NCI-H1694 (cell line): ENCODE results near the gene TSPAN2.

ENCODE experiments used
- DNase-seq: peaks from one replicate; lab custom pipeline; 2025; lab: John Stamatoyannopoulos, UW

The TSPAN2 gene

DNA sequence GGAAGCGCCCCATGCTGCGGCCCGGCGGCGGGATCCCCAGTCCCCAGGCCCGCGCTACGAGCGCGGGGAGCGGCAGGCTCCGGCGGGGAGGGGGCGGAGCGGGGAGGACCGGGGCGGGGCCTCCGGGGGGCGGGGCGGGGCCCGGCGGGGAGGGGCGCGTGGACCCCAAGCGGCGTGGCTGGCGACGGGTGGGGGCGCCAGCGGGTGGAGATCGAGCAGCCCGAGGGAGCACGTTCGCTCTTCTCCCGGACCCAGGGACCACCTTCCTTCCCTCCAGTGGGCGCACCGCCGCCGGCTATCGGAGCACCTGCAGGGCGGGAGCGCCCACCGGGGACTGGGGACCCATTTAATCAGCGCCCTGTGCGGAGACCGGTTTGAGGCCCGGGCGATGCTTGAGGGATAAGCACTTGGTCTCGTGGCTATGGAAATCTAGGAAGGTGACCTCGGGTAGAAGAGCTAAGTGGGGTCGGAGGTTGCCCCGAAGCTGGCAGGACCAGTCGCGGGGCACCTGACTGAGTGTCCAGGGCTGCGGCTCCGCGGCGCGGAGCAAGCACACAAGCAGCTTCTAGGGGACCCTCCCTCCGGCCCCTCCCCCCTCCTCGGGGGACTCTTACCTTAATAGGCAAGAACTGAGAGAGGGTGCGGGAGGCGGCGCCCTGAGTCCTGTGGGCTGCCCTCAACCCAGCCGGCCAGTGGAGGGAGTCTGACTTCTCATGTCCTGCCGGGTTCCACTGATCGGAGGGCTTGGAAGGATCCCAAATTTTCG is at the start of gene TSPAN2:
TSPAN2 (minus strand) TSS at position 84 of the 766 bp plus-strand sequence; CDS start at position 13, 71 bp downstream.
- DNase-seq, result no peak

DNA sequence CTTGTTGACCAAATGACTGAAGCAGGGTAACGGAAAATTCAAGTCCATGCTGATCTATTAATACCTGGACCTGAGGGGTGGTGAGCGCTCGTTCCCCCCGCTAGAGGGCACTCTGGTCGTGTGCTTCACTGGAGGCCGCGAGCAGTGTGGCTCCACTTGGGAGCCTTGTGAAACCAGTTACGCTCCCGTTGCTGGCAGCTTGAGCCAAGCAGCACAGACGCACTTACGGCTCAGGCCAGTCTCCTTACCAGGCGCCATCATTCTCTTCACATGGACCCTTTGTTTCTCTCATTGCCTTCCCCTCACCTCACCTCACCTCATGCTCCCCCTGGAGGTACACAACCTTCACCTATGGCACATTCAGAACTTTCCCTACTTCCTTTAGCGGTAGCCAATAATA is 49.7 kb upstream of the TSPAN2 start:
- DNase-seq, result peak; percentile 36

DNA sequence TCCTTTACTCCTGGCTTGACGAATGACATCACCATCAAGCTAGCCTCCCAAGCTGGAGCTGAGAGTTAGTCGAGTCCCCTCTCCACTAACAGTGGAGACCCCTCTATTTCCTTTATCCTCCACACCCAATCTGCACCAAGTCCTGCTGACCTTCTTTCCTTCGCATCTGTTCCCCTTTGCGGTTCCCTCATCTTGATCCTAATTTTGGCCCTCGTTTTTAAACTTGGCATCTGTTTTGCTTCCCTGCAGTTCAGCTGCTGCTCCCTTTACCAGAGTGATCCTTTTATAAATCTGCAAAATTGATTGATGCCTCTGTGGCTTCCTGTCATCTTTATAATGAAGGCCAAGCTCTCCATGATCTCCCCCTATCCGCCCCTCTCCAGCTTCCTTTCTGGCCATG is 49.0 kb upstream of the TSPAN2 start:
- no peak for DNase-seq

DNA sequence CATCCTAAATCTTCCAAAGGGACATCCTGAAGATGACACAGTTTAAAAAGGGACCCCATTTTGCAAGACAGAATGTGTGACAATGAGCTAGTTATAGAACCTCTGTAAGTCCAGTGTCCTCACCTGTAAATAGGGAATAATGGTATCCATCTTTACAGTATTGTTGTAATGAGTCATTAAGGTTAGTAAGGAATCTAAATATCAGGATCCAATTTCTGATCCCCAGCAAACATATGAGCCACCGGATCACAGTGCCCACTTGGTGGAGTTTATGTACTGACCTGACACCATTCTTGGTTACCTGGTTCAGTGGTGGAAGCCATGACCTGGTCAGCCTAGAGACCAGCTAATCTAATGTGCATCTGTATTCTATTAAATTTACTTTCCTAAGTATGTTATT is 47.9 kb upstream of the TSPAN2 start:
- no peak for DNase-seq

DNA sequence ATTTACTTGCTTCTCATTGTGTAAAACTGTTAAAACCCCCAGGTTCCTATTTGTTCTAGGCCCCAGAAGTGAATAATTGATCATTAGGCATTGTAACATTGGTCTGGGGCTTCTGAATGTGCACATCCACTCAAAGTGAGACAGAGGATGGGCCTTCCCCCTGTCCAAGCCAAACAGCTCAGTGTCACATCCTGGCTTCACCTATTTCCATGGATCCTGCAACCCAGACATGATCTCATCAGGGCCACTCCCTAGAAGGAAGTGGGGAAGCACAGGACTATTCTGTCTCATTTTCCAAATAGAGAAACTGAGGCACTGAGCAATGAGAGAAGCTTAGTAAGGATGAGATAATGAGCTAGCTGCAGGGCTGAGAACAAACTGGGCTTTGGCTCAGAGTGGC is 47.4 kb upstream of the TSPAN2 start:
- DNase-seq, result no peak

DNA sequence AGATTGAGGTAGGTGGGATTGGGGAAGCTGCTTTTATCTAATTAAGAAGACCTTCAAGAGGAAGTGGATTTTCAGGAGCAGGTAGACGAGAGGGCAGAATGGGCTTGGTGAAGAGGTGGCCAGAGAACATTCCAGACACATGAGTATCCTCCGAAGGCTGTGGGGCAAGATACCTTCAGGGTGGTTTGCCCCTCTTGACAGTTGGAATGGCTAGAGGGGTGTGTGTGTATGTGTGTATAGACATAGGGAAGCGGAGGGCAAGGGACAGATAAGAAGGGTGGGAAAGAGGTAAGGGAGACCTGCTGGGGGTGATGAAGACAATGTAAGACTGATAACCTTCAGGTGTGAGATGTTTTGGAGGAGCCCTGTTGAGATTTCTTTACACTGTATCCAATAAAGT is 46.8 kb upstream of the TSPAN2 start:
- no peak for DNase-seq

DNA sequence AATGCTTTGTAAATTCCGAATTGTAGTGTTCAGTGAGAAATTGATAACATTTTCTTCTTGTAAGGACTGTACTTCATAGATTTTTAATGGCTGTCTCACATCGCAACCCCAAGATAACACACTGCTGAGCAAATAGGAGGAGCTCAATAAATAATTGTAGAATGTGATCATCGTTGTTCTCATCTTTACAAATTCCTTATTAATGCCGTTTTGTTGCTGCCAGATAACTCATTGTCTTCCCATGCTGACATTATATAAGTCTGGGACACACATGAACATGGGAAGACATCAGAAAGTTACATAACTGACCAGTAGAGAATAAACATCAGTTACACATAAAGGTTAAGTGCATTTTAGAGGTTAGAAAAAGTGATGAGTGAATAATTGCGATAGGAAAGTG is 46.4 kb upstream of the TSPAN2 start:
- DNase-seq, result no peak

DNA sequence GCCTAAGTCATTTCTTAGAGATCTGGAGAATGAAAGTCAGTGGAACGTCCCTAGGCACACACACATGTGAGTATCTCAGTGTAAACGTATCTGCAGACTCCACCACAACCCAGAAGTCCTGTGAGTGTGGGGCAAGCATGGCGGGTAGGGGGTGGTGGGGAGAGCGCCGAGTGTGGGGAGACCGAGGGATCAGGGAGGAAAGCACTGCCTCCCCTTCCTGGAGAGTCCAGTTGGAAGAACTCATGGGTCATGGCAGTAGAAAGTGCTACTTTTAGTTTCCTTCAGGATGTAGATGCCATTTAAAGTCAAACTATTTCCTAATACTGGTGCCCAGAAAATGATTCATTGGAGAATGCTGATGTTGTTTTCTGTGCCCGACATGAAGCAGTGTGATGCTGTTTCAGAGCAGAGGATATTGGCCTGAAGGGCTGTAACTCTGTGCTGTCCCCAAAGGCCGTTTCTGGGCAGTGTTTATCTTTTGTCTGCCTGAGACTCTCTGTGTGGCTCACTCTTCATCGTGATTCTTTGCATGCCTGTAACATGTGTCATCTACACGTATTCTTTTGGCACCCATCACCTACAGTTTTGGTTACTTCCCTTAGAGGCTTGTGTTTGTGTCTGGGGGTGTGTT is 45.7 kb upstream of the TSPAN2 start:
- DNase-seq, result no peak

DNA sequence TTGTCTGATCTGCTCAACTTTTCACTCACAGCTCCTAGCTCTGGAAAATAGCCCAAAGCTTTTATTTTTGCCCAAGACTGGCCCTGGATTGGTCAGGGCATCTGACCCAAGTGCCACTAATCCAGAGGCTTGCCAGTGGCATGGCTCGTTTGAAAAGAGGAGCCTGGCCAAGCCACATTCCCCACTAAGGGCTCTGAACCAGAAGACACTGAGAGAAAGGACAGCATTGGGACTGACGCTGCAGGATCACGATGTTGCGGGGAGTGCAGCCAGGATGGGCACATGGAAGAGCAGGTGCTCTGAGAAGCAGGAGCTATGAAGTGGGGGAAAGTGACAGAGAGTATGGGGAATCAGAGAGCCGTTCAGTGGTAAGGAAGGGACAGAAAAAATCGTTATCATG is 44.9 kb upstream of the TSPAN2 start:
- no peak for DNase-seq

DNA sequence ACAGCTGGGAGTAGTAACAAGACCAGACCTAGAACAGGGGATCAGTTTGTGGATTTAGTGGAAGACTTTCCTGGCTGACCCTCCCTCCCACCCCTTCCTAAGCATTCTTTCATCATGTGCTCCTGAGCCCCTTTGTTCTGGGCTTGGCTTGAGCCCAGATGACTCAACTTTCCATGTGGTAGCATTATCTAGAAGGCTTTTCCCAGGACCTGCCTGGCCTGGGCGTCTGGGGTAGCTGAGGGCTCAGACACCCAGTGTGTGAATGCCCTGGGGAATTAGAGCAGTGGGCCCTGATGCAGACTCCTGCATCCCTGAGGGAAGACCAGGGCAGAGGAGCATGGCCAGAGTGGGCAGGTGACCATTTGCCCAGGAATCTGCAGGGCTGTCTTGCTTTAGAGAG is 44.1 kb upstream of the TSPAN2 start:
- no peak for DNase-seq

DNA sequence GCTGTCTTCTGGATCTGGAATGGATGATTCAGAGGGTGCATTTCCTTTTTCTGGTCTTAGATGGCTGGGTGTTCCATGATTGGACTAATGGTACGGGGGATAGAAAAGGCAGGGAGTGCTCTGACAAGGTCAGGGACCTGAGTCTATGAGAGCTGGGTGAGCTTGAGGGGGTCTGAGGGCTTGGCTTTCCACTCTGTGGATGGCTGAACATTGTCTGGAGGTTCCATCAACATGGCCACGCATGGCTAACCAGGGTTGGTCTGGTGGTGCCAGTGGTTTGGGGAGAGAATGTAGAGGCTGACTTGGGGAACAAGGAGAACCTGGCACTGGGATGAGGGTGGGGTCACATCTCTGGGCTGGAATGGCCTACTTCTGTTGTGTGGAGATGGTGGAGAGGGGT is 41.5 kb upstream of the TSPAN2 start:
- no peak for DNase-seq

DNA sequence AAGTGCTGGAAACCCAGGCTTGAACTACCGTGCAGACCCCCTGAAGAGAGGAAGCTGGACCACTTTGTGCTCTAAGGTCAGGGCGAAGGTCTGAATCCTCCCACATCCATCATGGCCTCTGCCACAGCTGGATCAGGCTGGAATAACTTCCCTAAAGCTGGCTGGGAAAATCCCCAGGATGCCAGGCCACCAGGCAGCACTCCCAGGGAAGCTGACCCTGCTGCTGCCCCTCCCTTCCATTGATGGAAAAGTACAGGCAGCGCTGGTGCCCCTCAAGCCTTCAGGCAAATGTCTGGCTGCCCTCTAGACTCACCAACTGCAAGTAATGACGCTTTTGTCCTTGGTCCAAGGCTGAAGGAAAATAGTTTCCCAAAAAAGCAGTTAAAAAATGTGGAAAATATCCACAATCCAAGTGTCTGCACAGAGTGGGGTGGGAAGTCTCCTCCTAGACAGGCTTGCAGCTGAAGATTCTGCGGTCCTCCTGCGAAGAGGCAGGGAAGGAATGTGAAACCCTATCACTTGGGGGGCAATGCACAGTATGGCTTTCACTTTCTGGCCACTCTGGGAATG is 39.9 kb upstream of the TSPAN2 start:
- DNase-seq, result no peak

DNA sequence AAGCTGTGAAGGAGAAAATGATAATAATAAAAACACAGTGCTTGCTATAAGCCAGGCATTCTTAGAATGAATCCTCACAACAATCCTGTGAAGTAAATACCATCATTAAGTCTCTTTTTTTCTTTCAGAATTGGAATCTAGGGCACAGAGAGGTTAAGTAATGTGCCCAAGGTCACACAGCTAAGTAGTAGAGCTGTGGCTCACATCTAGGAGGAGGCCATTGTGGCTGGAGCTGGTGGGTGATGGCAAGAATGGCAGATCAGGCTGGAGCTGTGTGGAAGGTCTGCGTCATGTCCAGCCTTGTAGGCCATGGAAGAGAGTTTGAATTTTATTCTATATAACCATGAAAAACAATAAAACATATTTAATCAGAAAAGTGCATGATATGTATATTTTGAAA is 38.2 kb upstream of the TSPAN2 start:
- no peak for DNase-seq

DNA sequence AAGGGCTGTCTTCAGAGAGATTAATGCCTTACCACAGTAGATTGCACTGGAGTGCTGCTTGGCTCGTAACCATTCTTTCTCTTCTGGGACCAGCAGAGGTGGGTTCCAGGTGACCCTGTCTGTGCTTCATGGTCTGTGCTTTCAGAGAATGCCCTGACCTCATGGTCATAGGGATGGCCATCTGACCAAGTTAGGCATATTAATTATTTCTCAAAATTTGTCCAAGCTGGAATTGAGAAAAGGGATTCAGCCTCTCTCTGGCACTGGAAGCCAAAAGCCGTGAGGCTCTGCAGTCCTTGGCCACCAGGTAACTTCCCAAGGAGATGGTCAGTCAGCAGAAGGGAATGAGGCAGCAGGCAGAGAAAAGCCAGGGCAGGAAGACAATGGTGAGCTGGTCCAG is 37.2 kb upstream of the TSPAN2 start:
- no peak for DNase-seq

DNA sequence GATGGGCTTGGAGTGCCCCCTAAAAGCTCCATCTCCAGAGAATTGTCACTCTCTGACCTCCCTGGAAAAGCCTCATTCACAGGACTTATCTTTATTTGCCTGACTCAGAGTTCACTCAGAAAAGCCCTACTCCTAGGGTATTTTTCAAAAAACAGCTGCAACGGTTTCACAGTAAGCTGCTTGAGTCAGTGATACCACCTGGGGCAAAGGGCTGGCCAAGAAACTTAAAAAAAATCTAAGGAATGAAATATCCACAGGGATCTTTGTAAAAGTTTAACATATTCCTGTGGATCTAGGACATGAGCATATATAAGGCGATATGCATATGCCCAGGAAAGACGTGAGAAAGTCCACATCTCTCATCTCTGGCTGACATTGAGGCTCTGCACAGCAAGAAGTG is 33.8 kb upstream of the TSPAN2 start:
- DNase-seq, result no peak

DNA sequence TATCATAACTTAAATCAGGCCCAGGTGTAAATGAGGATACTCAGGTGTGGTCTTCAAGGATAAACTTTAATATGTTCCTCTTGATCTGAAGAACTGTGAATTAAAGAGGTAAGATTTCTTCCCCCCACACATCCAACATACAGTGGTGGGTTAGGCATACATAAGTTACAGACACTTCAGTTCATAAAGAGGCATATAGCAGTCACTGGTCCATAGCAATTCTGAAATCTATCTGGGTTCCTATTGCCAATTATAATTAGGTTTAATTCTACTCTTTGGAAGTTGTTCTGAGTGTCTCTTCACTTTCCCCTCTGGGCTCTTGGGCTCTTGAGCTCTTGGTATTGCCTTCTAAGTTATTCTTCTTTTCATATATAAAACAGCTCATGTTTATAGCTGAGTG is 32.5 kb upstream of the TSPAN2 start:
- no peak for DNase-seq

DNA sequence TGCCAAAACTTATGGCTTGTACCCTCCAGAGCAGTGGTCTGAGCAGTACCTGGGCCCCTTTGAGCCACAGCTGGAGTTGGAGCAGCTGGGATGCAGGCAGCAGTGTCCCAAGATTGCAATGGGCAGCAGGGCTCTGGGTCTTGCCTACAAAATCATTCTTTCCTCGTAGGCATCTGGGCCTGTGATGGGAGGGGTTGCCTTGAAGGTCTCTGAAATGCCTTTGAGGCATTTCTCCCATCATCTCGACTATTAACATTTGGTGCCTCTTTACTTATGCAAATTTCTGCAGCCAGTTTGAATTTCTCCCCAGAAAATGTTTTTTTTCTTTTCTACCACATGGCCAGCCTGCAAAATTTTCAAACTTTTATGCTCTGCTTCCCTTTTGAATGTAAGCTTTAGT is 31.0 kb upstream of the TSPAN2 start:
- DNase-seq, result no peak

DNA sequence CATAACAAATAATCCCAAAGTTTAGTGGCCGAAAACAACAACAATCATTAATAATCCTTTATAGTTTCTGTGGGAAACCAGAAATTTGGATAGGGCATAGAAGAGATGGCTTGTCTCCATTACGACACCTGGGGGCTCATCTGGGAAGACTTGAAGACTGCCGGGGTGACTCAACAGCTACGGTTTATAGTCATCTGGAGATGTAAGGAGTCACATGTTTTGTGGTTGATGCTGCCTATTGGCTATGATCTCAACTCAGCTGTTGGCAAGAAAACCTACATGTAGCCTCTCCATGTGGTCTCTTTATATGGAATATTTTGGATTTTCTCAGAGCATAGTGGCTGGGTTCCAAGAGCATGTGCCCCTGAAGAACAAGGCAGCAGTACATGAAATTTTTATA is 29.3 kb upstream of the TSPAN2 start:
- no peak for DNase-seq

DNA sequence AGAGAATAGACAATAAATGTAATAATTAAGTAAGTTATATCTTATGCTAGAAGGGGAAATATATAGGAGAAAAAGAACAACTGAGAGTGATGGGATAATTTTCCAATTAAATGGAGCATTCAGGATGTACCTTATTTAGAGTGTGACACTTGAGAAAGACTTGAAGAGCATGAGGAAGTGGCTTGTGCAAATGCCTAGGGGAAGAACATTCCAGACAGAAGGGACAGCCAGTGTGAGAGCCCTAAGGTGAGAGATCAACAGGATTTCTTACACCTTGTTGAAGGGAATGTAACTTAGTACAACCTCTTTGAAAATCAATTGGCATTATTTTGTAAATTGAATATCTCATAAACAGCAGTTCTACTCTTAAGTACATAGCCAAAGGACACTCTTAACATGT is 28.8 kb upstream of the TSPAN2 start:
- no peak for DNase-seq

DNA sequence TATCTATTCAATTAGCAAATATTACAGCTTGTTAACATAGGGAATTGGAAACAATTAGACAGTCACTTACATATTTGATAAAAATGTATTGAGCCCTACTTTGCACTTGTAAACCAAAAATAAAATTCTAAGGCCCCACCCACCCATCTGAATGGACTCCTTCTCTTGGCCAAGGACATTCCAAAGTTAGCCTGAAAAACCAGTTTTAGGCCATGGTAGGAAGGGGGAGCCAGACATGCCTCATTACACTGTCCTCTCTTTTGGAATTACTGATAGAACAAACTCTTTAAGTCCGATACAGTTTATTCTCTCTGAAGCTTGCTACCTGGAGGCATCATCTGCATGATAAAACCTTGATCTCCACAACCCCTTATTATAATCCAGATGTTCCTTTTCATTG is 28.0 kb upstream of the TSPAN2 start:
- no peak for DNase-seq

DNA sequence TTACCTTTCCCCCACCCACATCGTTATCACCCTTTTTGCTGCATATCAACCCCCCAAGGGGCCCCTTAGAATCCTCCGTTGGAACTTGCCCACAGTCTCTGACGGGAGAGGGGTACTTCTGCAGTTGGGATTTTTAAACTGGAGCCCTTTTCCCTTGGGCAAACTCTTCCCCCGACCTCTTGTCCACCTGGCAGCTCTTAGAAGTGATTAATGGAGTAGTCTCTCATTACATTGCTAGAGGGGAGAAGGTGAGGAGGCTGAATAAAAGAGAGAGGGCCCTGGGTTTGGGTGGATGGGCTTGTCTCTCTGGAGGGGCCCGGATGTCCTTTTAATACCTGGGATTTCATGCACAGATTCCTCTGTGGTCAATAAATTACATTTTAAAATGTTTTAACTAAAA is 27.2 kb upstream of the TSPAN2 start:
- DNase-seq, result no peak

DNA sequence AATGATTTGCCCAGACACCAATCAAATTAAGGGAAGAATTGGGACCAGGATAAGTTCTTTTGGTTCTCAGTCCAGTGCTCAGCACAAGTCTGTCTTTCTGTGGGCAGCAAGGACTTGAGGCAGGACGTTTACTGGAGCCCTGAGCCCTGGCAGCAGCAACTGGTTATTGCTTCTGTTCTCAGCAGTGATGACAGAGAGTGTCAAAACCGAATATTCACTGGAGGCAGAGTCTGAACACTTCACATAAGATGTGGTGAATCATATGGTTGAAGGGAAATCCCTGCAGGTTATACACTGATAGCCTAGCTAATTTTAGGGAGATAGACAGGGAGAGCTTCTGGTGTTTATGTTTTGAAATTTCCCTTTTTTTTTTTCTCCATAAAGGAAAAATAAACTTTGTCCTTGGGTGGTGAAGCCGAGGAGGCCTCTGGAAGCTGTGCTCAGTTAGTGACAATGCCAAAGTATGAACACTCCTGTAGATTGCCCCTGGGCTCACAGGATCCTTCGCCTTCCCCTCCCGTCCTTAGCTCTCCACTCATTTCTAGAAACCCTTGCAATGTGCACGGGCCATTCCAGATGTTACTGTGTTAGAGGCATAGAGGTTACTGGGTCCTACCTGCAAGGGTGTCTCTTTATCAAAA is 26.3 kb upstream of the TSPAN2 start:
- DNase-seq, result no peak

DNA sequence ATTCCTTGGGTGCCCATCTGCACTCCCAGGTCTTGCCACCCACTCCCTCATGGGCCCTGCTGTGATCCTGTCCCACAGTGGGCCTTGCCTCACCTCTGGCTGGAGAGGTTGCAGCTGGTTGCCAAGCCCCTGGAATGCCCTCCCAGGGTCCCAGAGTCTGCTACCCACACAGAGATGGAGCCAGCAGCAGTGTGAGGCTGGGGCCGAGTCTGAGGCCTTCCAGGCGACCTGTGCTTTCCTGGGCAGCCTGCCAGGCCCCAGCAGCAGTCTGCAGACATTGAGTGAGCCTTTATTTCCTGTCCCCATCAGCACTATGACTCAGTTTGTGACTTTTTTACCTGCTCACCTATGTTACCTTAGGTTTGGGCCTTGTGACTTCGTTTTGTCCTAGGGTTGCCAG is 25.0 kb upstream of the TSPAN2 start:
- DNase-seq, result no peak
